SK-N-MC (cell line): ENCODE results near the gene CTNNA1.
"Not testable (repeated sequence)": the region's sequence is repeated elsewhere in the genome, so short reads cannot be mapped to it uniquely, and the experiment has no call there.

Source experiments
- DNase-seq: peaks from one replicate; pipeline ENCODE4 v3.0.0-alpha.2; 2011; ENCODE audit warnings: low read depth, low spot score
- H3K27ac ChIP-seq: fragments of 200-600 bp; sonication (generic); 2 replicates; pipeline ENCODE4 v1.5.1; 2016; ENCODE audit warnings: mixed run types
- H3K36me3 ChIP-seq: fragments of 200-600 bp; sonication (generic); 2 replicates; pipeline ENCODE4 v1.6.1; 2017; ENCODE audit warnings: antibody characterized with exemption, low read length, mixed read lengths; ENCODE audit not compliant: insufficient read depth
- H3K4me3 ChIP-seq: fragments of 200-600 bp; sonication (generic); 2 replicates; pipeline ENCODE4 v1.5.1; 2016
- H3K9ac ChIP-seq: fragments of 200-600 bp; sonication (generic); 2 replicates; pipeline ENCODE4 v1.8.0; 2017; ENCODE audit warnings: mixed run types, mixed read lengths; ENCODE audit not compliant: insufficient read length
- H3K9me3 ChIP-seq: fragments of 200-600 bp; sonication (generic); 2 replicates; pipeline ENCODE4 v1.6.1; 2017; ENCODE audit warnings: low read depth, mild to moderate bottlenecking, antibody characterized with exemption, low read length, moderate library complexity, mixed read lengths
- EZH2 ChIP-seq: fragments of 200-600 bp; sonication (generic); IDR thresholded peaks from one replicate; pipeline ENCODE4 v1.6.1; 2017; ENCODE audit warnings: antibody characterized with exemption
- FOXP2 ChIP-seq: optimal IDR thresholded peaks from 2 replicates; pipeline ENCODE3; 2011; ENCODE audit warnings: mild to moderate bottlenecking, moderate library complexity; ENCODE audit not compliant: insufficient read depth; ENCODE audit errors: extremely low read length, control extremely low read depth
- POLR2AphosphoS5 ChIP-seq: IDR thresholded peaks from 2 replicates; pipeline ENCODE4 v1.6.1; 2012; ENCODE audit warnings: mild to moderate bottlenecking, low read depth, low read length, borderline replicate concordance

The CTNNA1 gene

DNA sequence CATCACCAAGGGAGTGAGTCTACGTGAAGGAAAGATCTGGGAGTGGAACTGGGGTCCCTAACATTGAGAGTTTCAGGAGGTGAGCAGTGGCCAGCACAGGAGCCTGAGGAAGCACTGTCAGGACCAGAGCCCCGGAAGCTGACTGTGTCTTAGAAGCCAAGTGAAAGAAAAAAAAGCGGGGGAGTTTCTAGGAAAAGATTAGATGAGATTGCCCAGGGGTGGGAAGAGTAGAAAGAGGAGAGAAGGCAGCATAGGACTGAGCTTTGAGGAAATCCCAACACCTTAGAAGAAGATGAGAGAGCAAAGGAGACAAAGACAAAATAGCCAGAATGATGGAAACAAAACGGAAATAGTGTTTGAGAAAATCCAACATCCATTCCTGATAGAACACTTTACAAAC lies 158.9 kb downstream of the CTNNA1 start:
- Histone ChIP-seq H3K4me3 (no peak overlapping the region), H3K36me3 (peaks cover 22% of the 10 kb centered on the region), H3K27ac (no peak overlapping the region), H3K9me3 (no peaks in the 10 kb centered on the region), H3K9ac (no peak overlapping the region)
- TF ChIP-seq FOXP2, result no peak
- no peak for TF ChIP-seq POLR2AphosphoS5
- TF ChIP-seq EZH2, result no peak
- no peak for DNase-seq

DNA sequence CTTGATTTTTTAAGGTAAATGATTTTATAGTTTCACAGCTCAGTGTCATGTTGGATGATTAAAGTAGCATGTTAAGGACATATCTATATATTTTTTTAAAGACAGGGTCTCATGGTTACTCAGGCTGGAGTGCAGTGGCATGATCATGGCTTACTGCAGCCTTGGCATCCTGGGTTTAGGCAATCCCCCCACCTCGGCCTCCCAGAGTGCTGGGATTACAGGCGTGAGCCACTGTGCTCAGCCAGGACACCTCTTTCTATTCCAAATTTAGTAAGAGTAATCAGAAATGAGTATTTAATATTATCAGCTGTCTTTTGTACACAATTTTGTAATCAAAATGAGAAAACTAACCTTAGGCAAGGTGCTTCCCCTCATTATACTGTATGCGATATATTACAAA lies 160.5 kb downstream of the CTNNA1 start:
- no peak overlapping the region for H3K9ac ChIP-seq
- TF ChIP-seq FOXP2, result no peak
- no peak for TF ChIP-seq EZH2
- no peak for TF ChIP-seq POLR2AphosphoS5
- no peak for DNase-seq
- H3K27ac ChIP-seq, result no peak overlapping the region
- H3K9me3 ChIP-seq, result no peaks in the 10 kb centered on the region
- H3K4me3 ChIP-seq, result no peak overlapping the region
- peaks cover 19% of the 10 kb centered on the region for H3K36me3 ChIP-seq

DNA sequence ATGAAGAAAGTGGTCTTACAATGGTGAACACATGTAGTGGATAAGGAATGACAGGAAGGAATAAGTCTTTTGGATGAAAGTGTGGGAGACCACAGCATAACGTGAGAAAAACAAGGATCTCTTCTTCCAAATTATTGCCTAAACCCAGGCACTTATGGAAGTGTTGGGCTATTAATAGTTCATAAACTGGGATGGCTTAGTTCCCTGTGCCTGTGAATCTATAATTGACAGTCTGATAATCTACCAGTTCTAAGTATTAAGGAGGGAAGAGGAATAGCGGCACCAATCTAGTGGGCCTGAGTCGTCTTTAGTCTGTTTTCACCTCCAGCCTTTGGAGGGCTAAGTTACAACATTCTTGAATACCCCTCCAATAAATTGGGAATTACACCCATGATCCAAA lies 161.1 kb downstream of the CTNNA1 start:
- no peak for DNase-seq
- Histone ChIP-seq H3K9me3 (no peaks in the 10 kb centered on the region), H3K9ac (no peak overlapping the region), H3K4me3 (no peak overlapping the region), H3K36me3 (peaks cover 21% of the 10 kb centered on the region), H3K27ac (no peak overlapping the region)
- TF ChIP-seq EZH2, result no peak
- TF ChIP-seq FOXP2, result no peak
- no peak for TF ChIP-seq POLR2AphosphoS5

DNA sequence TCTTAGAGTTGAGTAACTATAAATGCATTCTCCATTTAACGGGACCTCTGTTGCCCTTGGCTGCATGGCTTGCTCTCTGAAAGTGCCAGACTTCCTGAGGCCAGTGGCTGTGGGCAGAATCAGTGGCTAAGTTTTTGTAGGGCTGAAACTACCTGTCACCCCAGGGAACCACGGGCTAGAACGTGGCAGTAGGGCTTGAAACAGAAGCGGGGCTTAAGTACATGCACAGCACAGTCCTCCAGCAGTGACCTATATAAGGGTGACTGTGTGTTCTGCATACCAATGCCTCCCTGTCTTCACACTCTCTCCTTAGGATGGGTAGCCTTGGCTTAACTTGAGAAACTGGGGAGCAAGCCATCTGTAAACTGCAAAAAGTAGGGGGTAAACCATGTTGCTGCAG lies 165.5 kb downstream of the CTNNA1 start:
- H3K9ac ChIP-seq, result no peak overlapping the region
- peaks cover 9% of the 10 kb centered on the region for H3K36me3 ChIP-seq
- no peaks in the 10 kb centered on the region for H3K9me3 ChIP-seq
- DNase-seq, result no peak
- no peak for TF ChIP-seq EZH2
- TF ChIP-seq FOXP2, result no peak
- no peak for TF ChIP-seq POLR2AphosphoS5
- H3K4me3 ChIP-seq, result no peak overlapping the region
- H3K27ac ChIP-seq, result no peak overlapping the region

DNA sequence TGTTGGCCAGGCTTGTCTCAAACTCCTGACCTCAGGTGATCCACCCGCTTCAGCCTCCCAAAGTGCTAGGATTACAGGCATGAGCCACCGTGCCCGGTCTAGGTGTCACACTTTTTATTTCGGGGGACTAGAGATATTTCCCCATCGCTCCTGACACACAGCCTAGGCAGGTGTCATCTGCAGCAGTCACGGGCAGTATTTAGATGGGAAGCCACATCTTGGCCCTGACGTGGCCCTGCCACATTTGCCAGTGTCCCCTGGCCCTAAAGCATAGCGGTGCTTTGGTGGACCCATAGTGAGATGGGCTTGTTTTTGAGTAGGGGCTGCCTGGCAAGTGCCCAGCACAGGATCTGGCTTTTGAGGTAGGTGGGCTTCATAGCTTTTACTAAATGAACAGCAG lies 167.0 kb downstream of the CTNNA1 start:
- Histone ChIP-seq H3K9ac (no peak overlapping the region), H3K9me3 (no peaks in the 10 kb centered on the region), H3K27ac (no peak overlapping the region), H3K36me3 (peaks cover 20% of the 10 kb centered on the region), H3K4me3 (no peak overlapping the region)
- TF ChIP-seq POLR2AphosphoS5, result no peak
- no peak for DNase-seq

DNA sequence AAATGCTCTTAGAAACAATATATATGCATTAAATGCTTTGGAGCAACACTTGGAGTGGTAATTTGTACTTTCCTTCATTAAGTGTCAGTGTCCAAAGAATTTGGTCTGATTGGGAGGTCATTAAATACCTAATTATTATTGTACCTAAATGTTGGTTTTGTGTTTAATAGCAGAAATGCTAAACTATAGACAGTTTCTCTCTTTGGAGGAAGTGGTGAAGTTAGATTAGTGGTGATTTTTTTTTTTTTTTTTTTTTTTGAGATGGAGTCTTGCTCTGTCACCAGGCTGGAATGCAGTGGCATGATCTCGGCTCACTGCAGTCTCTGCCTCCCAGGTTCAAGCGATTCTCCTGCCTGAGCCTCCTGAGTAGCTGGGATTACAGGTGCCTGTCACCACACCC lies 168.1 kb downstream of the CTNNA1 start:
- DNase-seq, result not testable (repeated sequence)

DNA sequence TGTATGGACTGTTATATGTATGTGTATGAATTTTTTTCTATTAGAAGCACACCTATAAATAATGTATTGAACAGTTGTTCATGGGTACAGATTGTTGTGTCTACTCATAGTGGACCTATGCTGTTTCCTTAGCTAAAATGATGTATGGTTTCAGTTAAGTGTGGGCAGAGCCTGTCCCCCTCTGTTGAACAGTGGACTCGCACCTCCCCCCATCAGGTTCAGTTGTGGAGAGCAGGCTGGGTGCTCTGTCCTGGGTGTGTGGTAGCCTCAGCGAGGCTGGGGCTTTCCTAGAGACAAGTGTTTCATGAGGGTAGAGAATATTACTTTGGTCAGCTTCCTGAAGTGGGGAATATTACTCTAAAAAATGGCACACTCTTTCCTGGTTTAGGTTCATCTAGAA lies 169.3 kb downstream of the CTNNA1 start:
- no peak for TF ChIP-seq POLR2AphosphoS5
- TF ChIP-seq EZH2, result no peak
- no peak for TF ChIP-seq FOXP2
- H3K9me3 ChIP-seq, result no peaks in the 10 kb centered on the region
- H3K27ac ChIP-seq, result no peak overlapping the region
- H3K36me3 ChIP-seq, result peaks cover 42% of the 10 kb centered on the region
- no peak overlapping the region for H3K4me3 ChIP-seq
- DNase-seq, result no peak
- H3K9ac ChIP-seq, result no peak overlapping the region

More for the DNA sequence above, 168.1 kb downstream of the CTNNA1 start:
- H3K27ac ChIP-seq, H3K9me3 ChIP-seq, H3K9ac ChIP-seq, H3K4me3 ChIP-seq: not testable (repeated sequence)
- peaks cover 31% of the 10 kb centered on the region for H3K36me3 ChIP-seq

DNA sequence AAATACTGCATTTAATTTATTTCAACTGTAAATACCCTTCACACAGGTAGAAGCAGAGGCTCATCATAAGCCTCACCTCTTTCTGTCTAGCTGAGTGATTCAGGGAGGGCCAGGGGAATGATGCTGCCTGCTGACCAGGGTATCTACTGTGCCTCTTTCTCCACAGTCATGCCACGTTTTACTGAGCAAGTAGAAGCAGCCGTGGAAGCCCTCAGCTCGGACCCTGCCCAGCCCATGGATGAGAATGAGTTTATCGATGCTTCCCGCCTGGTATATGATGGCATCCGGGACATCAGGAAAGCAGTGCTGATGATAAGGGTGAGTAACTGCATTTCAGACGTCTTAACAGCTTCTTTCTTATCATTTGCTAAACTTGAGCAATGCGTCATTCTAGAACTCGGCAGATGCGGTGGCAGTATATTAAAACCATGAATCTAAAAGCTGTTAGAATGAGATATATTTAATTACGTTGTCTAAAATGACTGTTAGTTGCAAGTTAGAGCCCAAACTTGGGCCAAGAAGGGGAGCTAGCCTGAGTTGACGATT lies 171.9 kb downstream of the CTNNA1 start:
- DNase-seq, result no peak
- H3K9ac ChIP-seq, result no peak overlapping the region
- H3K9me3 ChIP-seq, result no peaks in the 10 kb centered on the region
- H3K36me3 ChIP-seq, result peaks cover 51% of the 10 kb centered on the region; the same call in 1 of the 2 replicates
- TF ChIP-seq EZH2, result no peak
- no peak for TF ChIP-seq POLR2AphosphoS5
- TF ChIP-seq FOXP2, result no peak
- H3K4me3 ChIP-seq, result no peak overlapping the region
- no peak overlapping the region for H3K27ac ChIP-seq

DNA sequence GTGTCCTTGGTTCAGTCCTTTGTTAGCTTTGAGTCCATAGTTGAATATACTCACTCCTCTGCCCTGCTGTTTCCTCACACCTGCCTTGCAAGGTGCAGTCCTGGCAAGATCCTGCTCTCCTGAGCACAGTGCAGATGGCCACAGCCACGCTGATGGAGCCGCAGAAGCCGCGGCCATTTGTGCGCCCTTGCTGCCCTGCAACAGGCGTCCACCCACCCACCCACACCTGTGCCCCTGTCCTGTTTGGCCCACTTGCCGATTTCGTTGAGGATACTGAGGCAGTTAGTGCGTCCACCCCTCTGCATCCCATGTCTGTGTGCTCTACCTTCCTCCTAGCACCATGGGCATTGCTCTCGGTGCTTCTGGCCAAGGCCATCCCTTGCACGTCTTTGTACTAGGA lies 173.0 kb downstream of the CTNNA1 start:
- Histone ChIP-seq H3K36me3 (peaks cover 62% of the 10 kb centered on the region), H3K4me3 (no peak overlapping the region), H3K9ac (no peak overlapping the region), H3K9me3 (no peaks in the 10 kb centered on the region), H3K27ac (no peak overlapping the region)
- TF ChIP-seq EZH2, result no peak
- no peak for TF ChIP-seq FOXP2
- no peak for DNase-seq
